OCI-LY1 (cell line): ENCODE data around the gene ABCC11.

Experiments
- CTCF ChIP-seq: fragments of 200-600 bp; sonication (generic), shearing (Covaris generic); IDR thresholded peaks from 2 replicates; pipeline ENCODE4 v1.5.1; 2017; ENCODE audit warnings: mild to moderate bottlenecking, antibody characterized with exemption, low read length, moderate library complexity, mixed read lengths
- EZH2 ChIP-seq: fragments of 200-600 bp; sonication (generic), shearing (Covaris generic); IDR thresholded peaks from 2 replicates; pipeline ENCODE4 v1.8.0; 2017; ENCODE audit warnings: borderline replicate concordance, mixed run types, mild to moderate bottlenecking, antibody characterized with exemption, low read length, moderate library complexity, mixed read lengths

GRCh38 chr16:48140821-48141220 lies 106.5 kb downstream of the ABCC11 start:
- no peak for TF ChIP-seq CTCF
- TF ChIP-seq EZH2: no peak
